Measurements from ENCODE around the gene CERT1. TPM values are rescaled to one million over a fixed set of nuclear protein-coding genes. Genes with fewer than 3 reads are reported as not detected.

The CERT1 gene
- total and polyA plus RNA-seq, 9 of the 15 experiments (the other 6 are each of a cell fraction or from before 2014, with no cell fraction given), result 3.4 to 24.7 (median 9.8) TPM

- Histone ChIP-seq H2AFZ (ENCODE audit: low read depth, low read length) (no peak overlapping the region), H3K27ac (ENCODE audit: extremely low read depth, low read depth, low read length) (no peak overlapping the region), H3K9me1 (ENCODE audit: control insufficient read depth, insufficient read depth, low read length) (no peaks in the 10 kb centered on the region), H3K4me2 (ENCODE audit: insufficient read depth, low read length) (no peak overlapping the region), H3K36me3 (ENCODE audit: control insufficient read depth, insufficient read depth, low read length) (peaks cover 12% of the 10 kb centered on the region), H3K27me3 (ENCODE audit: control insufficient read depth in 2 of 2, insufficient read depth in 2 of 2, low read length in 2 of 2) (no peaks in the 10 kb centered on the region), H3K4me3 (no peak overlapping the region), H3K9me3 (replicated peaks; ENCODE audit: control insufficient read depth, insufficient read depth, low read depth, low read length) (no peaks in the 10 kb centered on the region), H4K20me1 (replicated peaks; ENCODE audit: control insufficient read depth, insufficient read depth, low read length) (0 out of 2 replicates have a peak, but pooled peaks cover 5% of the 10 kb centered on the region), H3K9ac (ENCODE audit: insufficient read depth in 1 of 2, low read depth in 2 of 2, low read length in 2 of 2) (no peak overlapping the region), H3K4me1 (replicated peaks in 1 of 2; ENCODE audit: control insufficient read depth in 2 of 2, insufficient read depth in 2 of 2, low read length in 2 of 2) (peaks cover 0 to 8% of the 10 kb centered on the region in 2 experiments; a peak in 1 of 5 replicates), H3K79me2 (ENCODE audit: control insufficient read depth, insufficient read depth, low read length) (peaks cover 71% of the 10 kb centered on the region)
- intact Hi-C loops (cut with micrococcal nuclease), result no loop called here
- WGBS (ENCODE audit: insufficient coverage, low coverage, missing lambda C conversion rate), result 87% methylated on average over 1 of the region's 1 CpG
- ATAC-seq (no peak), FAIRE-seq (no peak), DNase-seq (ENCODE audit: extremely low read depth in 1 of 4, low spot score in 3 of 4) (no peak)
- ChIA-PET POLR2A (interaction anchor here (1.4 kb wide), 1 partner anchor 13 kb away, joined by 5 read pairs; no protein-coding TSS in a partner anchor), CTCF (ENCODE audit: low intra/inter-chr PET ratio) (no interaction called here)
- TF ChIP-seq TARDBP (IDR thresholded peaks at IDR 0.05), result no peak
- peak; percentile 59; the same call in 1 of the 2 replicates for TF ChIP-seq C11orf30 (IDR thresholded peaks at IDR 0.05; ENCODE audit: low read depth)
- TF ChIP-seq, protein P1, sequence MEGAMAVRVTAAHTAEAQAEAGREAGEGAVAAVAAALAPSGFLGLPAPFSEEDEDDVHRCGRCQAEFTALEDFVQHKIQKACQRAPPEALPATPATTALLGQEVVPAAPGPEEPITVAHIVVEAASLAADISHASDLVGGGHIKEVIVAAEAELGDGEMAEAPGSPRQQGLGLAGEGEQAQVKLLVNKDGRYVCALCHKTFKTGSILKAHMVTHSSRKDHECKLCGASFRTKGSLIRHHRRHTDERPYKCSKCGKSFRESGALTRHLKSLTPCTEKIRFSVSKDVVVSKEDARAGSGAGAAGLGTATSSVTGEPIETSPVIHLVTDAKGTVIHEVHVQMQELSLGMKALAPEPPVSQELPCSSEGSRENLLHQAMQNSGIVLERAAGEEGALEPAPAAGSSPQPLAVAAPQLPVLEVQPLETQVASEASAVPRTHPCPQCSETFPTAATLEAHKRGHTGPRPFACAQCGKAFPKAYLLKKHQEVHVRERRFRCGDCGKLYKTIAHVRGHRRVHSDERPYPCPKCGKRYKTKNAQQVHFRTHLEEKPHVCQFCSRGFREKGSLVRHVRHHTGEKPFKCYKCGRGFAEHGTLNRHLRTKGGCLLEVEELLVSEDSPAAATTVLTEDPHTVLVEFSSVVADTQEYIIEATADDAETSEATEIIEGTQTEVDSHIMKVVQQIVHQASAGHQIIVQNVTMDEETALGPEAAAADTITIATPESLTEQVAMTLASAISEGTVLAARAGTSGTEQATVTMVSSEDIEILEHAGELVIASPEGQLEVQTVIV (CRISPR knock-in tag; IDR thresholded peaks at IDR 0.05; ENCODE audit: borderline replicate concordance), result no peak
- no peak for TF ChIP-seq SRSF3 (IDR thresholded peaks at IDR 0.05; ENCODE audit: insufficient read depth, low read length)
- no peak for TF ChIP-seq PHB (CRISPR knock-in tag; IDR thresholded peaks at IDR 0.05)
- peak; percentile 82 for TF ChIP-seq ZNF316 (IDR thresholded peaks at IDR 0.05)
- no peak for TF ChIP-seq HDAC1 (IDR thresholded peaks at IDR 0.05)
- in situ Hi-C loops (cut with MboI), result no loop called here
- BruUV-seq (replicated peaks), result no TSS peak
Measured at GRCh38 chr5:75507841-75508240, 3.6 kb downstream of the CERT1 start.
